ENCODE data around the gene CNOT4.

The CNOT4 gene

GRCh38 chr7:135427166-135427565, 82.7 kb downstream of the CNOT4 start:
- H3K4me3 ChIP-seq (replicated peaks; ENCODE audit: insufficient read depth, low read length), result no peak overlapping the region
- DNase-seq (ENCODE audit: low read depth in 1 of 2, low spot score in 1 of 2), result no peak
- no peaks in the 10 kb centered on the region for H3K27me3 ChIP-seq (ENCODE audit: insufficient read depth, poor library complexity, severe bottlenecking)
- H3K27ac ChIP-seq (replicated peaks), result no peak overlapping the region
- no peak for TF ChIP-seq POLR2AphosphoS5 (IDR thresholded peaks at IDR 0.05; ENCODE audit: low read depth)
- no peak for TF ChIP-seq CTCF (IDR thresholded peaks at IDR 0.05; ENCODE audit: insufficient read depth, low read length)
- no peak for TF ChIP-seq REST (IDR thresholded peaks at IDR 0.05; ENCODE audit: insufficient replicate concordance, low read depth)
- no peak for TF ChIP-seq SPI1 (IDR thresholded peaks at IDR 0.05; ENCODE audit: borderline replicate concordance, low read depth)
- TF ChIP-seq GABPA (IDR thresholded peaks at IDR 0.05; ENCODE audit: low read depth), result no peak

GRCh38 chr7:135425036-135425435, 84.9 kb downstream of the CNOT4 start:
- H3K27me3 ChIP-seq (ENCODE audit: insufficient read depth, poor library complexity, severe bottlenecking), result no peaks in the 10 kb centered on the region

GRCh38 chr7:135420786-135421185, 89.1 kb downstream of the CNOT4 start:
- Histone ChIP-seq H3K4me3 (replicated peaks; ENCODE audit: insufficient read depth, low read length) (no peak overlapping the region), H3K27ac (replicated peaks) (no peak overlapping the region), H3K27me3 (ENCODE audit: insufficient read depth, poor library complexity, severe bottlenecking) (no peaks in the 10 kb centered on the region)
- TF ChIP-seq POLR2AphosphoS5 (IDR thresholded peaks at IDR 0.05; ENCODE audit: low read depth) (no peak), GABPA (IDR thresholded peaks at IDR 0.05; ENCODE audit: low read depth) (no peak), SPI1 (IDR thresholded peaks at IDR 0.05; ENCODE audit: borderline replicate concordance, low read depth) (no peak), REST (IDR thresholded peaks at IDR 0.05; ENCODE audit: insufficient replicate concordance, low read depth) (no peak), CTCF (IDR thresholded peaks at IDR 0.05; ENCODE audit: insufficient read depth, low read length) (no peak)
- no peak for DNase-seq (ENCODE audit: low read depth in 1 of 2, low spot score in 1 of 2)

More at GRCh38 chr7:135425036-135425435, 84.9 kb downstream of the CNOT4 start:
- Histone ChIP-seq H3K4me3 (replicated peaks; ENCODE audit: insufficient read depth, low read length) (no peak overlapping the region), H3K27ac (replicated peaks) (no peak overlapping the region)
- TF ChIP-seq CTCF (IDR thresholded peaks at IDR 0.05; ENCODE audit: insufficient read depth, low read length), result no peak
- no peak for TF ChIP-seq GABPA (IDR thresholded peaks at IDR 0.05; ENCODE audit: low read depth)
- DNase-seq (ENCODE audit: low read depth in 1 of 2, low spot score in 1 of 2), result no peak

GRCh38 chr7:135416431-135416830, 93.5 kb downstream of the CNOT4 start:
- Histone ChIP-seq H3K27ac (replicated peaks) (no peak overlapping the region), H3K27me3 (ENCODE audit: insufficient read depth, poor library complexity, severe bottlenecking) (no peaks in the 10 kb centered on the region), H3K4me3 (replicated peaks; ENCODE audit: insufficient read depth, low read length) (no peak overlapping the region)
- TF ChIP-seq CTCF (IDR thresholded peaks at IDR 0.05; ENCODE audit: insufficient read depth, low read length) (no peak), REST (IDR thresholded peaks at IDR 0.05; ENCODE audit: insufficient replicate concordance, low read depth) (no peak), POLR2AphosphoS5 (IDR thresholded peaks at IDR 0.05; ENCODE audit: low read depth) (no peak), SPI1 (IDR thresholded peaks at IDR 0.05; ENCODE audit: borderline replicate concordance, low read depth) (no peak), GABPA (IDR thresholded peaks at IDR 0.05; ENCODE audit: low read depth) (no peak)
- no peak for DNase-seq (ENCODE audit: low read depth in 1 of 2, low spot score in 1 of 2)
